HEK293 (cell line): ENCODE measurements around the gene PSMB11.
A peak's percentile ranks its signal among the peaks of the same experiment; 100 is the strongest.

ENCODE experiments used
- BCL11B ChIP-seq: fragments of 450-650 bp; formaldehyde crosslinking; IDR thresholded peaks from 2 replicates; pipeline ENCODE4 v1.5.1; 2016; ENCODE audit warnings: low read depth, missing biosample characterization, missing genetic modification characterization
- GFI1B ChIP-seq: fragments of 450-650 bp; formaldehyde crosslinking; IDR thresholded peaks from 2 replicates; pipeline ENCODE4 v1.5.1; 2016; ENCODE audit warnings: missing biosample characterization, missing genetic modification characterization
- MYNN ChIP-seq: fragments of 450-650 bp; formaldehyde crosslinking; IDR thresholded peaks from 2 replicates; pipeline ENCODE4 v1.5.1; 2016; ENCODE audit warnings: missing biosample characterization, missing genetic modification characterization, borderline replicate concordance
- PRDM4 ChIP-seq: fragments of 450-650 bp; formaldehyde crosslinking; IDR thresholded peaks from 2 replicates; pipeline ENCODE4 v1.5.1; 2017; ENCODE audit warnings: missing biosample characterization, missing genetic modification characterization
- ZBTB10 ChIP-seq: fragments of 450-650 bp; formaldehyde crosslinking; IDR thresholded peaks from 2 replicates; pipeline ENCODE4 v1.5.1; 2016; ENCODE audit warnings: missing biosample characterization, missing genetic modification characterization
- ZBTB11 ChIP-seq: fragments of 450-650 bp; formaldehyde crosslinking; conservative IDR thresholded peaks from 2 replicates; pipeline ENCODE4 v1.5.1; 2016; ENCODE audit warnings: low read depth, missing biosample characterization, missing genetic modification characterization
- ZBTB44 ChIP-seq: fragments of 450-650 bp; IDR thresholded peaks from 2 replicates; pipeline ENCODE4 v1.5.1; 2018; ENCODE audit warnings: missing biosample characterization, mild to moderate bottlenecking, missing genetic modification characterization
- ZBTB8A ChIP-seq: fragments of 450-650 bp; formaldehyde crosslinking; IDR thresholded peaks from 2 replicates; pipeline ENCODE4 v1.5.1; 2016; ENCODE audit warnings: missing biosample characterization, missing genetic modification characterization
- ZFHX2 ChIP-seq: fragments of 450-650 bp; formaldehyde crosslinking; conservative IDR thresholded peaks from 2 replicates; pipeline ENCODE4 v1.5.1; 2016; ENCODE audit warnings: missing biosample characterization, missing genetic modification characterization
- ZNF121 ChIP-seq: fragments of 450-650 bp; formaldehyde crosslinking; IDR thresholded peaks from 2 replicates; pipeline ENCODE4 v1.5.1; 2016; ENCODE audit warnings: missing biosample characterization, missing genetic modification characterization
- ZNF155 ChIP-seq: fragments of 450-650 bp; formaldehyde crosslinking; IDR thresholded peaks from 2 replicates; pipeline ENCODE4 v1.5.1; 2016; ENCODE audit warnings: missing biosample characterization, missing genetic modification characterization
- ZNF169 ChIP-seq: fragments of 450-650 bp; formaldehyde crosslinking; IDR thresholded peaks from 2 replicates; pipeline ENCODE4 v1.5.1; 2016; ENCODE audit warnings: missing biosample characterization, missing genetic modification characterization
- ZNF175 ChIP-seq: fragments of 450-650 bp; formaldehyde crosslinking; IDR thresholded peaks from 2 replicates; pipeline ENCODE4 v1.5.1; 2016; ENCODE audit warnings: missing biosample characterization, missing genetic modification characterization
- ZNF280C ChIP-seq: fragments of 450-650 bp; formaldehyde crosslinking; IDR thresholded peaks from 2 replicates; pipeline ENCODE4 v1.5.1; 2016; ENCODE audit warnings: missing biosample characterization, missing genetic modification characterization
- ZNF341 ChIP-seq: fragments of 450-650 bp; formaldehyde crosslinking; IDR thresholded peaks from 2 replicates; pipeline ENCODE4; 2016; ENCODE audit warnings: low read depth, missing biosample characterization, missing genetic modification characterization
- ZNF350 ChIP-seq: fragments of 450-650 bp; formaldehyde crosslinking; IDR thresholded peaks from 2 replicates; pipeline ENCODE4 v1.5.0; 2017; ENCODE audit warnings: missing biosample characterization, mild to moderate bottlenecking, missing genetic modification characterization
- ZNF398 ChIP-seq: fragments of 450-650 bp; formaldehyde crosslinking; IDR thresholded peaks from 2 replicates; pipeline ENCODE4 v1.5.1; 2017; ENCODE audit warnings: missing biosample characterization, missing genetic modification characterization
- ZNF473 ChIP-seq: fragments of 450-650 bp; formaldehyde crosslinking; IDR thresholded peaks from 2 replicates; pipeline ENCODE4 v1.5.1; 2017; ENCODE audit warnings: missing biosample characterization, missing genetic modification characterization
- ZNF555 ChIP-seq: fragments of 450-650 bp; formaldehyde crosslinking; conservative IDR thresholded peaks from 2 replicates; pipeline ENCODE4 v1.5.1; 2017; ENCODE audit warnings: missing biosample characterization, mild to moderate bottlenecking, missing genetic modification characterization, inconsistent platforms
- ZNF558 ChIP-seq: fragments of 450-650 bp; formaldehyde crosslinking; IDR thresholded peaks from 2 replicates; pipeline ENCODE4 v1.5.1; 2016; ENCODE audit warnings: missing biosample characterization, missing genetic modification characterization
- ZNF707 ChIP-seq: fragments of 450-650 bp; formaldehyde crosslinking; IDR thresholded peaks from 2 replicates; pipeline ENCODE4 v1.5.1; 2016; ENCODE audit warnings: missing biosample characterization, missing genetic modification characterization
- ZNF747 ChIP-seq: fragments of 450-650 bp; formaldehyde crosslinking; IDR thresholded peaks from 2 replicates; pipeline ENCODE4 v1.5.1; 2016; ENCODE audit warnings: missing biosample characterization, missing genetic modification characterization
- ZSCAN4 ChIP-seq: fragments of 450-650 bp; formaldehyde crosslinking; IDR thresholded peaks from 2 replicates; pipeline ENCODE4 v1.5.1; 2017; ENCODE audit warnings: missing biosample characterization, missing genetic modification characterization

PSMB11 gene

GRCh38 chr14:23009939-23010726 lies 31.9 kb upstream of the PSMB11 start, which contains the start of gene C14orf93 (continued):
- TF ChIP-seq ZFHX2 (peak; percentile 34), ZNF558 (no peak), ZNF280C (tag by site-specific recombination) (no peak), ZBTB8A (tag by site-specific recombination) (peak; percentile 53; the same call in 1 of the 2 replicates), BCL11B (tag by site-specific recombination) (peak; percentile 61; the same call in 1 of the 2 replicates), ZNF747 (tag by site-specific recombination) (no peak), ZSCAN4 (tag by site-specific recombination) (no peak), ZNF341 (tag by site-specific recombination) (no peak), ZNF473 (tag by site-specific recombination) (no peak), ZNF398 (tag by site-specific recombination) (no peak), ZBTB11 (tag by site-specific recombination) (no peak), ZNF169 (tag by site-specific recombination) (no peak), ZNF175 (no peak), ZNF121 (tag by site-specific recombination) (no peak), ZNF555 (tag by site-specific recombination) (no peak), ZBTB10 (tag by site-specific recombination) (peak; percentile 95), GFI1B (no peak), ZNF155 (no peak), MYNN (tag by site-specific recombination) (no peak), PRDM4 (tag by site-specific recombination) (no peak), ZBTB44 (no peak), ZNF707 (tag by site-specific recombination) (no peak), ZNF350 (tag by site-specific recombination) (no peak)
